GM23338 (cell line): ENCODE measurements around the gene TMEM165. TPM values are rescaled to one million over a fixed set of nuclear protein-coding genes. Genes with fewer than 3 reads are reported as not detected.

Experiments used
- EZH2 ChIP-seq: fragments of 200-600 bp; sonication (generic); IDR thresholded peaks from one replicate; pipeline ENCODE4 v1.8.0; 2017; ENCODE audit warnings: antibody characterized with exemption, mild to moderate bottlenecking, low read depth; ENCODE audit not compliant: unreplicated experiment
- EZH2phosphoT487 ChIP-seq: fragments of 200-600 bp; sonication (generic); IDR thresholded peaks from one replicate; pipeline ENCODE4 v1.8.1; 2018; ENCODE audit warnings: antibody characterized with exemption; ENCODE audit not compliant: unreplicated experiment
- NANOG ChIP-seq: IDR thresholded peaks from 2 replicates; pipeline ENCODE4 v1.6.1; 2016; ENCODE audit warnings: antibody characterized with exemption, borderline replicate concordance
- POLR2AphosphoS5 ChIP-seq: IDR thresholded peaks from 2 replicates; pipeline ENCODE4 v1.6.1; 2016; ENCODE audit warnings: antibody characterized with exemption, low read depth
- ZNF331 ChIP-seq: fragments of 250-450 bp; sonication (Bioruptor Pico); IDR thresholded peaks from 2 replicates; pipeline ENCODE4 v1.5.0; 2020; ENCODE audit warnings: low read depth, mild to moderate bottlenecking, moderate library complexity
- polyA plus RNA-seq: library from polyadenylated mRNA; unstranded; fragments of >200 nt; fragmentation: Nextera tagmentation; extraction: Ambion mirVana; gene quantifications from 2 replicates; pipeline ENCODE4 v1.2.1, GENCODE V29; 2016
- total RNA-seq: library from RNA; depleted of rRNA; stranded (reverse); fragments of >200 nt; shearing (Covaris generic); gene quantifications from 2 replicates; pipeline ENCODE4 v1.2.3, GENCODE V29; 2014
- TF ChIP-seq, protein P1 (sequence below): fragments of 250-450 bp; sonication (Bioruptor Pico); IDR thresholded peaks from 2 replicates; pipeline ENCODE4 v1.5.0; 2020; ENCODE audit warnings: mild to moderate bottlenecking, moderate library complexity
- TF ChIP-seq, protein P2 (sequence below): IDR thresholded peaks from one replicate; pipeline ENCODE4 v1.6.1; 2018; ENCODE audit warnings: antibody characterized with exemption; ENCODE audit not compliant: unreplicated experiment
- TF ChIP-seq, protein P3 (sequence below): IDR thresholded peaks from 2 replicates; pipeline ENCODE4 v1.6.1; 2016; ENCODE audit warnings: antibody characterized with exemption

Gene TMEM165
- total and polyA plus RNA-seq, 2 experiments from 2014 or later = 125 to 171 TPM

DNA sequence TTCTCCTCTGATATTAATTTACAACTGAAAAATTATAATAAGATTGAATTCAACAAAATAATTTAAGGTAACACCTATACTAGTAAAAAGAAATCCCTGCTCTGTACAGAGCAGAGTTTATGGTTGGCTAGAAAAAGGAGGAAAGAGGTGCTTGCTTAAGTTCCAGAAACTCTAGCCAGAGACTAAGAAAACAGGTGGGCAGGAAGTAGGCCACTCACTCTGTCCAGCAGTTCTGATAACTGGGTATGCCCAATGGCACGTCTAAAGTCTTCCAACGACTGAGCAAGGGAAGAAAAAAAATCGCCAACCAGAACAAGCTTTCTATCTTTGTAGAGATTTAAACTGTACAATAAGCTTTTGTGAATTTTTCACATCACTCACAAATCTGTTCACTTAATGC lies 42.1 kb downstream of the TMEM165 start (continued):
- TF ChIP-seq, protein P1, sequence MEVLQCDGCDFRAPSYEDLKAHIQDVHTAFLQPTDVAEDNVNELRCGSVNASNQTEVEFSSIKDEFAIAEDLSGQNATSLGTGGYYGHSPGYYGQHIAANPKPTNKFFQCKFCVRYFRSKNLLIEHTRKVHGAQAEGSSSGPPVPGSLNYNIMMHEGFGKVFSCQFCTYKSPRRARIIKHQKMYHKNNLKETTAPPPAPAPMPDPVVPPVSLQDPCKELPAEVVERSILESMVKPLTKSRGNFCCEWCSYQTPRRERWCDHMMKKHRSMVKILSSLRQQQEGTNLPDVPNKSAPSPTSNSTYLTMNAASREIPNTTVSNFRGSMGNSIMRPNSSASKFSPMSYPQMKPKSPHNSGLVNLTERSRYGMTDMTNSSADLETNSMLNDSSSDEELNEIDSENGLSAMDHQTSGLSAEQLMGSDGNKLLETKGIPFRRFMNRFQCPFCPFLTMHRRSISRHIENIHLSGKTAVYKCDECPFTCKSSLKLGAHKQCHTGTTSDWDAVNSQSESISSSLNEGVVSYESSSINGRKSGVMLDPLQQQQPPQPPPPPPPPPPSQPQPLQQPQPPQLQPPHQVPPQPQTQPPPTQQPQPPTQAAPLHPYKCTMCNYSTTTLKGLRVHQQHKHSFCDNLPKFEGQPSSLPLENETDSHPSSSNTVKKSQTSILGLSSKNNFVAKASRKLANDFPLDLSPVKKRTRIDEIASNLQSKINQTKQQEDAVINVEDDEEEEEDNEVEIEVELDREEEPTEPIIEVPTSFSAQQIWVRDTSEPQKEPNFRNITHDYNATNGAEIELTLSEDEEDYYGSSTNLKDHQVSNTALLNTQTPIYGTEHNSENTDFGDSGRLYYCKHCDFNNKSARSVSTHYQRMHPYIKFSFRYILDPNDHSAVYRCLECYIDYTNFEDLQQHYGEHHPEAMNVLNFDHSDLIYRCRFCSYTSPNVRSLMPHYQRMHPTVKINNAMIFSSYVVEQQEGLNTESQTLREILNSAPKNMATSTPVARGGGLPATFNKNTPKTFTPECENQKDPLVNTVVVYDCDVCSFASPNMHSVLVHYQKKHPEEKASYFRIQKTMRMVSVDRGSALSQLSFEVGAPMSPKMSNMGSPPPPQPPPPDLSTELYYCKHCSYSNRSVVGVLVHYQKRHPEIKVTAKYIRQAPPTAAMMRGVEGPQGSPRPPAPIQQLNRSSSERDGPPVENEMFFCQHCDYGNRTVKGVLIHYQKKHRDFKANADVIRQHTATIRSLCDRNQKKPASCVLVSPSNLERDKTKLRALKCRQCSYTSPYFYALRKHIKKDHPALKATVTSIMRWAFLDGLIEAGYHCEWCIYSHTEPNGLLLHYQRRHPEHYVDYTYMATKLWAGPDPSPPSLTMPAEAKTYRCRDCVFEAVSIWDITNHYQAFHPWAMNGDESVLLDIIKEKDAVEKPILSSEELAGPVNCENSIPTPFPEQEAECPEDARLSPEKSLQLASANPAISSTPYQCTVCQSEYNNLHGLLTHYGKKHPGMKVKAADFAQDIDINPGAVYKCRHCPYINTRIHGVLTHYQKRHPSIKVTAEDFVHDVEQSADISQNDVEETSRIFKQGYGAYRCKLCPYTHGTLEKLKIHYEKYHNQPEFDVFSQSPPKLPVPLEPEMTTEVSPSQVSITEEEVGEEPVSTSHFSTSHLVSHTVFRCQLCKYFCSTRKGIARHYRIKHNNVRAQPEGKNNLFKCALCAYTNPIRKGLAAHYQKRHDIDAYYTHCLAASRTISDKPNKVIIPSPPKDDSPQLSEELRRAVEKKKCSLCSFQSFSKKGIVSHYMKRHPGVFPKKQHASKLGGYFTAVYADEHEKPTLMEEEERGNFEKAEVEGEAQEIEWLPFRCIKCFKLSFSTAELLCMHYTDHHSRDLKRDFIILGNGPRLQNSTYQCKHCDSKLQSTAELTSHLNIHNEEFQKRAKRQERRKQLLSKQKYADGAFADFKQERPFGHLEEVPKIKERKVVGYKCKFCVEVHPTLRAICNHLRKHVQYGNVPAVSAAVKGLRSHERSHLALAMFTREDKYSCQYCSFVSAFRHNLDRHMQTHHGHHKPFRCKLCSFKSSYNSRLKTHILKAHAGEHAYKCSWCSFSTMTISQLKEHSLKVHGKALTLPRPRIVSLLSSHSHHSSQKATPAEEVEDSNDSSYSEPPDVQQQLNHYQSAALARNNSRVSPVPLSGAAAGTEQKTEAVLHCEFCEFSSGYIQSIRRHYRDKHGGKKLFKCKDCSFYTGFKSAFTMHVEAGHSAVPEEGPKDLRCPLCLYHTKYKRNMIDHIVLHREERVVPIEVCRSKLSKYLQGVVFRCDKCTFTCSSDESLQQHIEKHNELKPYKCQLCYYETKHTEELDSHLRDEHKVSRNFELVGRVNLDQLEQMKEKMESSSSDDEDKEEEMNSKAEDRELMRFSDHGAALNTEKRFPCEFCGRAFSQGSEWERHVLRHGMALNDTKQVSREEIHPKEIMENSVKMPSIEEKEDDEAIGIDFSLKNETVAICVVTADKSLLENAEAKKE = no peak
- no peak for TF ChIP-seq EZH2phosphoT487
- TF ChIP-seq, protein P2, sequence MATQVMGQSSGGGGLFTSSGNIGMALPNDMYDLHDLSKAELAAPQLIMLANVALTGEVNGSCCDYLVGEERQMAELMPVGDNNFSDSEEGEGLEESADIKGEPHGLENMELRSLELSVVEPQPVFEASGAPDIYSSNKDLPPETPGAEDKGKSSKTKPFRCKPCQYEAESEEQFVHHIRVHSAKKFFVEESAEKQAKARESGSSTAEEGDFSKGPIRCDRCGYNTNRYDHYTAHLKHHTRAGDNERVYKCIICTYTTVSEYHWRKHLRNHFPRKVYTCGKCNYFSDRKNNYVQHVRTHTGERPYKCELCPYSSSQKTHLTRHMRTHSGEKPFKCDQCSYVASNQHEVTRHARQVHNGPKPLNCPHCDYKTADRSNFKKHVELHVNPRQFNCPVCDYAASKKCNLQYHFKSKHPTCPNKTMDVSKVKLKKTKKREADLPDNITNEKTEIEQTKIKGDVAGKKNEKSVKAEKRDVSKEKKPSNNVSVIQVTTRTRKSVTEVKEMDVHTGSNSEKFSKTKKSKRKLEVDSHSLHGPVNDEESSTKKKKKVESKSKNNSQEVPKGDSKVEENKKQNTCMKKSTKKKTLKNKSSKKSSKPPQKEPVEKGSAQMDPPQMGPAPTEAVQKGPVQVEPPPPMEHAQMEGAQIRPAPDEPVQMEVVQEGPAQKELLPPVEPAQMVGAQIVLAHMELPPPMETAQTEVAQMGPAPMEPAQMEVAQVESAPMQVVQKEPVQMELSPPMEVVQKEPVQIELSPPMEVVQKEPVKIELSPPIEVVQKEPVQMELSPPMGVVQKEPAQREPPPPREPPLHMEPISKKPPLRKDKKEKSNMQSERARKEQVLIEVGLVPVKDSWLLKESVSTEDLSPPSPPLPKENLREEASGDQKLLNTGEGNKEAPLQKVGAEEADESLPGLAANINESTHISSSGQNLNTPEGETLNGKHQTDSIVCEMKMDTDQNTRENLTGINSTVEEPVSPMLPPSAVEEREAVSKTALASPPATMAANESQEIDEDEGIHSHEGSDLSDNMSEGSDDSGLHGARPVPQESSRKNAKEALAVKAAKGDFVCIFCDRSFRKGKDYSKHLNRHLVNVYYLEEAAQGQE = no peak
- TF ChIP-seq ZNF331 (CRISPR knock-in tag) = no peak
- no peak for TF ChIP-seq POLR2AphosphoS5
- no peak for TF ChIP-seq EZH2
- TF ChIP-seq NANOG = no peak
- TF ChIP-seq, protein P3, sequence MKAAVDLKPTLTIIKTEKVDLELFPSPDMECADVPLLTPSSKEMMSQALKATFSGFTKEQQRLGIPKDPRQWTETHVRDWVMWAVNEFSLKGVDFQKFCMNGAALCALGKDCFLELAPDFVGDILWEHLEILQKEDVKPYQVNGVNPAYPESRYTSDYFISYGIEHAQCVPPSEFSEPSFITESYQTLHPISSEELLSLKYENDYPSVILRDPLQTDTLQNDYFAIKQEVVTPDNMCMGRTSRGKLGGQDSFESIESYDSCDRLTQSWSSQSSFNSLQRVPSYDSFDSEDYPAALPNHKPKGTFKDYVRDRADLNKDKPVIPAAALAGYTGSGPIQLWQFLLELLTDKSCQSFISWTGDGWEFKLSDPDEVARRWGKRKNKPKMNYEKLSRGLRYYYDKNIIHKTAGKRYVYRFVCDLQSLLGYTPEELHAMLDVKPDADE = no peak
